ENCODE measurements around the gene HUS1. TPM values are rescaled to one million over a fixed set of nuclear protein-coding genes. Genes with fewer than 3 reads are reported as not detected.
"Not testable (repeated sequence)": the region's sequence is repeated elsewhere in the genome, so short reads cannot be mapped to it uniquely, and the experiment has no call there.

The HUS1 gene
- total RNA-seq, 2 donors from 2014 or later = 15.2 to 16.9 TPM

DNA sequence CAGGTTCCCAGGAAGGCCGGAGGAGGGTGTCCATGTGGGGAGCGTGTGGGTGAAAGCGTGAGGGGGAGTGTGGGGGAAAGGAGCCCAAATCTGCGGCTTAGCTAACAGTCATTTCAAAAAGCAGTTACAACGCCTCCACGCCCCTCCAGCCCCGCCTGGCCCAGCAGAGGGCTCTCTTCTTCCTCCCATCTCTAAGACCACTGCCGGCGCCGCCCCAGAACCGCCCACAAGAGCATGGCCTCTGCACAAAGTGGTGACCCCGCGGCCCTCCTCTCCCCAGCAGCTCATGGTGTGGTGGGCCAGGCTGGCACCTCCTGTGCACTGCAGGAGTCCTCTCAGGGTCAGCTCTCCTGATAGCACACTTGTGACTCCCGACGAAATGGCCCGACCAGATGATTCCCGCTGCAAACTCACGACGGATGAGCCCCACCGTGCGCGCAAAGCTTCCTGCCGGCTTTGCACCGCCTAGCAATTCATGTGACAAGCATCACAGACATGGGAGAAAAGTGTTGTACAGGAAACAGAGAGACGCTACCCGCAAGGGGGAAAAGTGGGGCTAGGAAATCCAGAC is 12.4 kb upstream of the HUS1 start:
- intact Hi-C loops (cut with DNase I) = no loop called here
- ATAC-seq (peak; percentile 95), DNase-seq (peak; percentile 79 to 88 (median 84))
- TF ChIP-seq POLR2A (IDR thresholded peaks at IDR 0.05) = peak in 2 of 3 donors; percentile 15 to 26
- TF ChIP-seq, protein P1, sequence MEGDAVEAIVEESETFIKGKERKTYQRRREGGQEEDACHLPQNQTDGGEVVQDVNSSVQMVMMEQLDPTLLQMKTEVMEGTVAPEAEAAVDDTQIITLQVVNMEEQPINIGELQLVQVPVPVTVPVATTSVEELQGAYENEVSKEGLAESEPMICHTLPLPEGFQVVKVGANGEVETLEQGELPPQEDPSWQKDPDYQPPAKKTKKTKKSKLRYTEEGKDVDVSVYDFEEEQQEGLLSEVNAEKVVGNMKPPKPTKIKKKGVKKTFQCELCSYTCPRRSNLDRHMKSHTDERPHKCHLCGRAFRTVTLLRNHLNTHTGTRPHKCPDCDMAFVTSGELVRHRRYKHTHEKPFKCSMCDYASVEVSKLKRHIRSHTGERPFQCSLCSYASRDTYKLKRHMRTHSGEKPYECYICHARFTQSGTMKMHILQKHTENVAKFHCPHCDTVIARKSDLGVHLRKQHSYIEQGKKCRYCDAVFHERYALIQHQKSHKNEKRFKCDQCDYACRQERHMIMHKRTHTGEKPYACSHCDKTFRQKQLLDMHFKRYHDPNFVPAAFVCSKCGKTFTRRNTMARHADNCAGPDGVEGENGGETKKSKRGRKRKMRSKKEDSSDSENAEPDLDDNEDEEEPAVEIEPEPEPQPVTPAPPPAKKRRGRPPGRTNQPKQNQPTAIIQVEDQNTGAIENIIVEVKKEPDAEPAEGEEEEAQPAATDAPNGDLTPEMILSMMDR (IDR thresholded peaks at IDR 0.05) = peak; percentile 19 to 77 (median 62)
- Histone ChIP-seq H3K27ac (peak overlapping the region; percentile 15 to 75 (median 52)), H3K4me3 (peak overlapping the region; percentile 19 to 31), H3K36me3 (replicated peaks in 1 of 2; ENCODE audit: insufficient read depth in 1 of 2, low read depth in 2 of 2) (no peaks in the 10 kb centered on the region), H3K4me1 (peaks cover 10% of the 10 kb centered on the region), H3K9me3 (no peaks in the 10 kb centered on the region), H3K27me3 (no peaks in the 10 kb centered on the region)
- WGBS, 2 donors = 7% methylated on average over 13 to 26 of the region's 26 CpGs

GRCh38 chr7:47991270-47991669 is 11.9 kb upstream of the HUS1 start:
- H3K9me3 ChIP-seq = no peaks in the 10 kb centered on the region
- WGBS, 2 donors = 88 to 96% methylated on average over 1 of the region's 1 CpG
- intact Hi-C loops (cut with DNase I) = no loop called here
- peak overlapping the region in 2 of 4 donors; percentile 63 to 75 for H3K27ac ChIP-seq
- no peak overlapping the region for H3K4me3 ChIP-seq
- DNase-seq = no peak
- H3K4me1 ChIP-seq = peaks cover 10% of the 10 kb centered on the region
- ATAC-seq = no peak
- TF ChIP-seq, protein P1 (IDR thresholded peaks at IDR 0.05) = no peak
- TF ChIP-seq POLR2A (IDR thresholded peaks at IDR 0.05) = no peak
- no peaks in the 10 kb centered on the region for H3K36me3 ChIP-seq (replicated peaks in 1 of 2; ENCODE audit: insufficient read depth in 1 of 2, low read depth in 2 of 2)
- no peaks in the 10 kb centered on the region for H3K27me3 ChIP-seq

- intact Hi-C loops (cut with DNase I) = no loop called here
- no peak overlapping the region for H3K27ac ChIP-seq
- H3K4me3 ChIP-seq = no peak overlapping the region
- WGBS, 2 donors = 94 to 97% methylated on average over 5 of the region's 5 CpGs
- peaks cover 10% of the 10 kb centered on the region for H3K4me1 ChIP-seq
- no peak for TF ChIP-seq POLR2A (IDR thresholded peaks at IDR 0.05)
- TF ChIP-seq, protein P1 (IDR thresholded peaks at IDR 0.05) = no peak
- ATAC-seq (no peak), DNase-seq (no peak)
- H3K9me3 ChIP-seq = no peaks in the 10 kb centered on the region
- H3K27me3 ChIP-seq = no peaks in the 10 kb centered on the region
- no peaks in the 10 kb centered on the region for H3K36me3 ChIP-seq (replicated peaks in 1 of 2; ENCODE audit: insufficient read depth in 1 of 2, low read depth in 2 of 2)
Measured at GRCh38 chr7:47990592-47990991, 11.2 kb upstream of the HUS1 start.

- intact Hi-C loops (cut with DNase I) = loop anchor here (5.0 kb wide), 1 partner anchor 117 kb away; no protein-coding TSS in a partner anchor
- not testable (repeated sequence) for H3K4me1 ChIP-seq; H3K27ac ChIP-seq; ATAC-seq; DNase-seq; H3K4me3 ChIP-seq; H3K27me3 ChIP-seq; H3K36me3 ChIP-seq (replicated peaks in 1 of 2; ENCODE audit: insufficient read depth in 1 of 2, low read depth in 2 of 2); H3K9me3 ChIP-seq
- 59 to 71% methylated on average over 10 of the region's 10 CpGs for WGBS, 2 donors
Measured at GRCh38 chr7:47989607-47990400, 10.4 kb upstream of the HUS1 start.

- H3K4me1 ChIP-seq = peaks cover 10% of the 10 kb centered on the region
- no peak overlapping the region for H3K4me3 ChIP-seq
- TF ChIP-seq POLR2A (IDR thresholded peaks at IDR 0.05) = no peak
- TF ChIP-seq, protein P1 (IDR thresholded peaks at IDR 0.05) = peak in 1 of 7 experiments; percentile 11
- DNase-seq (no peak), ATAC-seq (no peak)
- intact Hi-C loops (cut with DNase I) = loop anchor here (5.0 kb wide), 1 partner anchor 119 kb away; no protein-coding TSS in a partner anchor
- 70% methylated on average over 8 of the region's 8 CpGs for WGBS, 2 donors
- no peaks in the 10 kb centered on the region for H3K27me3 ChIP-seq
- H3K27ac ChIP-seq = no peak overlapping the region
- no peaks in the 10 kb centered on the region for H3K9me3 ChIP-seq
- H3K36me3 ChIP-seq (replicated peaks in 1 of 2; ENCODE audit: insufficient read depth in 1 of 2, low read depth in 2 of 2) = no peaks in the 10 kb centered on the region
Measured at GRCh38 chr7:47988496-47989386, 9.3 kb upstream of the HUS1 start.

All from body of pancreas (tissue), 4 donors.